Myocyte (in vitro differentiated cells): Measurements from ENCODE around the gene CTAG1A. TPM values are rescaled to one million over a fixed set of nuclear protein-coding genes. Genes with fewer than 3 reads are reported as not detected.
"Not testable (repeated sequence)": the region's sequence is repeated elsewhere in the genome, so short reads cannot be mapped to it uniquely, and the experiment has no call there.

ENCODE experiments used
- DNase-seq: peaks from one replicate; pipeline ENCODE4 v3.0.0-alpha.2; 2012; ENCODE audit warnings: low read depth
- total RNA-seq: library from RNA; depleted of rRNA; stranded (reverse); fragments of >200 nt; gene quantifications from 2 replicates; pipeline ENCODE4 v1.2.3, GENCODE V29; 2014

The CTAG1A gene
- total RNA-seq, 1 donor from 2014 or later: not detected

GRCh38 chrX:154570361-154570760 is 14.6 kb upstream of the CTAG1A start:
- not testable (repeated sequence) for DNase-seq

- DNase-seq: not testable (repeated sequence)
Observed at GRCh38 chrX:154573061-154573460, 11.9 kb upstream of the CTAG1A start.

GRCh38 chrX:154575076-154575475 is 9.9 kb upstream of the CTAG1A start:
- not testable (repeated sequence) for DNase-seq

GRCh38 chrX:154582994-154583393 is 1.9 kb upstream of the CTAG1A start:
- DNase-seq: not testable (repeated sequence)

GRCh38 chrX:154590415-154590814 is 5.5 kb downstream of the CTAG1A start:
- DNase-seq: not testable (repeated sequence)

GRCh38 chrX:154592505-154592904 is 7.6 kb downstream of the CTAG1A start:
- no peak for DNase-seq

- DNase-seq: no peak
Observed at GRCh38 chrX:154593201-154593600, 8.3 kb downstream of the CTAG1A start.

GRCh38 chrX:154594491-154594890 is 9.6 kb downstream of the CTAG1A start:
- DNase-seq: no peak

- no peak for DNase-seq
Observed at GRCh38 chrX:154595559-154596249, 10.8 kb downstream of the CTAG1A start.

- peak; percentile 47 for DNase-seq
Observed at GRCh38 chrX:154596290-154596929, 11.5 kb downstream of the CTAG1A start.

GRCh38 chrX:154597221-154597620 is 12.3 kb downstream of the CTAG1A start:
- DNase-seq: no peak

- no peak for DNase-seq
Observed at GRCh38 chrX:154598656-154599055, 13.7 kb downstream of the CTAG1A start.

GRCh38 chrX:154599531-154599930 is 14.6 kb downstream of the CTAG1A start:
- no peak for DNase-seq

- DNase-seq: peak; percentile 86
Observed at GRCh38 chrX:154600759-154601374, 15.9 kb downstream of the CTAG1A start.

GRCh38 chrX:154602226-154602625 is 17.3 kb downstream of the CTAG1A start:
- DNase-seq: no peak

GRCh38 chrX:154602766-154603437 is 18.0 kb downstream of the CTAG1A start:
- DNase-seq: no peak

GRCh38 chrX:154603438-154604430 is 18.8 kb downstream of the CTAG1A start:
- peak; percentile 86 for DNase-seq

- no peak for DNase-seq
Observed at GRCh38 chrX:154605566-154605965, 20.6 kb downstream of the CTAG1A start.

GRCh38 chrX:154607370-154607769 is 22.4 kb downstream of the CTAG1A start:
- no peak for DNase-seq

- DNase-seq: not testable (repeated sequence)
Observed at GRCh38 chrX:154607976-154608375, 23.0 kb downstream of the CTAG1A start.

- not testable (repeated sequence) for DNase-seq
Observed at GRCh38 chrX:154608823-154609222, 23.9 kb downstream of the CTAG1A start.
